Dedifferentiated amniotic fluid mesenchymal stem cell (primary cell): Measurements from ENCODE around the gene MLYCD.

Experiments used
- DNase-seq: peaks from one replicate; pipeline ENCODE4 v3.0.0-alpha.2; 2016; ENCODE audit errors: extremely low spot score

MLYCD gene

DNA sequence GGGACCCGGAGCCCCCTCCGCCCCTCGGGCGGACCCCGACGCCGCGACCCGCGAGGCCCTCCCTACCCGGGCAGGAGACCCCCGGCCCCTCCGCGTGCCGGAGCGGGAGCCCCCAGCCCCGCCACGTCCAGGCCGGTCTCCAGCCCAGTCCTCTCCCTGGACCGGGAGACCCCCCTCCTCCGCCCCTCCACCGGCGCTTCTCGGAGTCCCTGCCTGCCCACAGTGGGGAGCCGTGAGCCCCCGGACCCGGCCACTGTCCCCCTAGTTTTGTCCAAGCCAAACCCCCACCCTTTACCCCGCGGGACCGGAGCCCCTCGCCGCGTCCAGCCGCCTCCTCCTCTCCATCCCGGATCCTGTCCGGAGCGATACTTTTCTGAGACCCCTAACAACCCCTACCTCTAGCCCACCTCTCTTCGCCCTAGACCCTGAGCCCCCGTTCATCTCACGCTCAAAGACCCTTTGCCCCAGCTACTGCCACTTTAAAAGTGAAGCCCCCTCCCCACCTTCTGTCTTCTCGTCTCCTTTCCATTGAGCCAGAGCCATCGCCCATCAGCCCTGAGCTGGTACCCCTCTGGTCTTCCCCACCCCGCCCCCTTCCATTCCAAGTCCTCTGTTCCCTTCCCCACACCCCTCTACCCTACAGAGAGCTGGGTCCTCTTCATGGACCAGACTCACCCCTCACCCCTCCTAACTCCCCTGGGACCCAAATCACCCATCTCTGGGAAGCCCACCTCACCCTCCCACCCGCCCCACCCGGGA is 70.2 kb downstream of the MLYCD start:
- DNase-seq, result no peak

DNA sequence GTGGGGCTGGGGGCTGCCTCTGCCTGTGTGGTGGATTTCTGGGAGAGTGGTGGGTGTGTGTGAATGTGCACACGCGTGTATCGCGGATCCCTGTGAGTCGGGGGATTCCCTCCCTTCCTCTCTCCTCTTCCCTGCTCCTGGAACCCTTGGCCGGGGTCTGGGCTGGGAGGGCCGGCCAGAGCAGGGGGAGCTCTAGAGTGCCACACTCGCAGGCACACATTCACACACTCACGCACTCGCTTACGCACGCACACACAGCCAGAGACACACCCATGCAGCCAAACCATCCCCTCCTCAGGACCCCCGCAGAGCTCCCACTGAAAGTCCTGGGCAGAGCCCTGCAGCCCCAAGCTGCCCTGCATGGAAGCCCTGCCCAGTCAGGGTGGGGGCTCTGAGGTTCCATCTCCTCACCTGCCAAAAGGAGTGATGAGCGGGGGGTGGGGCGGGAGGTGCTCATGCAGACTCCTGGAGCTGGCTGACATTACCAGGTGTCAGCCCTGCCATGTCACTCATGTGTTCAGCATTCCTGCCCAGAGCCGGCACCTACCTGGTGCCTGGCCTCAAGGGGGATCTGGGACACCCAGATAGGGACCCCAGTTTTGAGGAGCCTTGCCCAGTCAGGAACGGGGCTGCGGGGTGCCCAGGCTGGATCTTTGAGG is 71.0 kb downstream of the MLYCD start:
- no peak for DNase-seq

DNA sequence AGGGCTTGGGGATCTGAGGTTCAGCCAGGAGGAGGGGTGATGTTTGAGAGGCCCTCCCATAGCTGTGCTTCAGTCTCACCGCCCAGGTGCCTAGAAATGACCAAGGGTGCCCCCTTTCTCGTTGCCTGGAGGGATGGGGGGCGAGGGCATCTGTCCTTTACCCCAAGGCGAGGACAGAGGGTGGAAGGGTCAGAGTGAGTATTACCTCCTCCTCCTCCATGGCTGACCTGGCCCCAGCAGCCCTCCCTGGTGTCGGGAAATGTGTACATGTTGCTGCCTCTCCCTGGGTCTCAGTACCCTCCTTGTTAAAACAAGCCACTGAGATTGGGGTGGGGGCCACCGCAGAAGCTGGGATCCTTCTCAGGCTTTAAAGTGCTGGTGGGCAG is 71.5 kb downstream of the MLYCD start:
- no peak for DNase-seq

DNA sequence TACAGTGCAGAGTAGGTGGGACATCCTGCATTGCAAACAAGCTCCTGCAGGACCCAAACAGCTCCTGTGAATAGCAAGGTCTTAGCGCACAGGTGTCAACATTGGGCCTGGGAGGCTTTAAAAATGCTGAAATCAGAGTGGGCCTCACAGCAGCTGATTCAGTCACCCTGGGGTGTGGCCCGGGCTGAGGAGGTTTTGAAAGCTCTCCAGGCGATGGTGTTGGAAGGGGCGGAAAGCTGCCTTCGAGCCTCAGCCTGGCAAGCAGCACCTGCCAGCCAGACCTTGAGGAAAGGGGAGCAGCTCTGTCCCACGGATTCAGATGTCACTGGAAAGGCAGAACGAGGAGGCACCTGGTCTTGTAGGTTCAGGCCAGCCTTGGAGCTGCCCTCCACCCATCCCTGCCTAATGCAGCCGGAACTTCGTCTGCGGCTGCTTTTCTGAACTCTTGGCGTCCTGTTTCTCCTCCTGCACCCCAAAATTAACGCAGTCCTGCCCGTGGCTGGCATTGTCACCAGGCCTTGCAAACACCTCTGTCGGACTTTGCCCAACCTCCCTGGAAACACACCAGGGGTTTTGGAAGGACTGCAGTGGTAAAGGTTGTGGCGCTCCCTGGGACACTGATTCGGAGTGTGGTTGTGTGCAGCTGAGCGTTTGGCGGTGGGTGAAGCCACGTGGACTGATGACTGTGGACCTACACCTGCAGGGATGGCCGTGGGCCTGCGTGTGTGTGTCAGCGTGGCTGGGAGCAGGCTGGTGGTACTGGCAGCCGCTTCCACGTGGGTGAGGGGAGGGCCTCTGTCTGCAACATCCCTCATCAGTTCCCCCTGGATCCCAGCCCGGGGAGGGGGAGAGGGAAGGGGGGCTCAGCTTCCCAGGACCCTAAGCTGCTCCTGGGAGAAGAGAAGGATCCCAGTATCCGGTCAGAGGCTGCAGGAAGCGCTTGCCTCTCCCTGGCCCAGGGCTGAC is 72.5 kb downstream of the MLYCD start:
- no peak for DNase-seq

DNA sequence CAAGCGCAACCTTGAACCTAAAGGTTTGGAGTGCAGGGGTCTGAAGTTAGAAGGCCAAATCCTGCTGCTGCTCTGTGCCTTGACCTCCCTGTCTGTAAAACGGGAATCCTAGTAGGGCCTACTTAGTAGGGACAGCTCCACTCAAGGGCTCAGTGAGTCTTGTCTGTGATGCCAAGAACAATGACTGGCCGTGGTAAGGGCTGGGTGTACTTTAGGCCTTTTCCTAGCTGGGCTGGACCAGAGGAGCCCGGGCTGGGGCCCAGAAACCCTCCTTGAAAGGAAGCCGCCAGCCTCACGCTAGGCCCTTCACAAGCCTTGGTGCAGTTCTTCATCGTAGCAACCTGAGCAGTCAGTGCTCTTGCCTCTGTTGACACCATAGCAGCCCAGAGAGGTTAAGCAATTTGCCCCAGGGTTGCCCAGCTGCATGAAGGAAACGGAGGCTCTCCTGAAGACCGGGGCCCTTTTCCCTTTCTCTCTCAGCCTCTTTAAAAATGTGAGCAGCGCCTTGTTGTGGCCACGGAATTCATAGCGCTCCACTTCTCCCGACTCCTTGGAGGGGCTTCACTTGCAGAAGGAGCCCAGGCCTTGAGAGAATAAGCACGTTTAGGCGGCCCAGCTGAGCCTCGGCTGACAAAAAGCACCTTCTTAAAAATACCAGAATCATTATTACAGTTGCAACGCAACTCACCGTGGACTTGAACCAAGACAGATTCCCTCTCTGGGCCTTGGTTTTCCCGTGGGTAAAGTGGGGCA is 73.5 kb downstream of the MLYCD start:
- DNase-seq, result no peak

DNA sequence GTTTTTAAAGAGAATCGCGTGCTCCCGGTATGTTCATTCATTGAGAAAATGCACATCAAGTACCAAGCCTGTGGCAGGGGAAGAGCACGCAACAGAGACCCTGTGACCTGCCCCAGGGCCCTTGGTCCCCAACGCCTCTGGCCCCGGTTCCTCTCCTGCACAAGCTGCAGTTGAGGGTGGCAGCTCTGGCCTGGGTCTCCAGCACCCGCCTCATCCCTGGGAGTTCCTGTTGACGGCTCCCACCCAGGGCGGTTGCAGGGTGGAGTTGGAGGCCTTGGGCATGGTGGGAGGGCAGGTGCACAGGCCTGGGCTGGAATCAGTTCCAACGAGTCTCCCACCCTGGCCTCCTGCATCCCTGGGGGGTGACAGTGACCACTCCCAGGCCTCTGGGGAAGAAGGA is 74.2 kb downstream of the MLYCD start:
- no peak for DNase-seq

DNA sequence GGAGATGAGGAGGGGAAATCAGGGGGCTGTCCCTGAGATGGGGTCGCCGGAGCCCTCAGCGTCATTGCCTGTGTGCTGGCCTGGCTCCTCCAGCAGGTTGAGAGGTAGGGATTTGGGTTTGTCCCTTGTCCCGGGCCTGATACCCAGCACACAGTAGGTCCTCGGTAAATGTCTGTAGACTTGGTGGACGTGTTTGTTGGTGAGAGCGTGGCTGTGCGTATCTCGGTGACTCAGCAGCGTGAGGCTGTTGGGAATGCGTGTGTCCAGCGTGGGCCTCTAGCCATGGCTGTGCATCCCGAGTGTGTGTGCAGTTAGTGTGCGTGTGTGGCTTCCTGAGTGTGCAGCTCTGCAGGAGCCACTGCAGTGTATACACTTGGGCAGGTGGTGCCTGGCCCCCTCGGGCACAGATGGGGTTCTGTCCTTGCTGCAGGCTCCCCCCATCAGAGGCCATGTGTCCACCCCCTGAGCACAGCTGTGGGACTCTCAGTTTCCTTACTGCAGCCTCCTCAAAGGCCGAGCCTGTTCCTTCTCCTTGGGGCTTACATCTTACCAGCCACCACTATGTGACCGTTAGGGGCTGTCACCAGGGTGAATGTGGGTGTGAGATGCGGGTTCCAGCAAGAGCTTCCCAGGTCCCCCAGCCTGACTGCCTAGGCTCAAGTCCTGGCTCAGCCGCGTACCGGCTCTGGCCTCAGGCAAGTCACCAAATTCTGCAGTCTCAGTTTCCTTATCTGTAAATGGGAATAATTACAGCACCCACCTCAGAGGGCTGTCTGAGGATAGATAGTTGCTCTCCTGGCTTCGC is 74.9 kb downstream of the MLYCD start:
- DNase-seq, result no peak

DNA sequence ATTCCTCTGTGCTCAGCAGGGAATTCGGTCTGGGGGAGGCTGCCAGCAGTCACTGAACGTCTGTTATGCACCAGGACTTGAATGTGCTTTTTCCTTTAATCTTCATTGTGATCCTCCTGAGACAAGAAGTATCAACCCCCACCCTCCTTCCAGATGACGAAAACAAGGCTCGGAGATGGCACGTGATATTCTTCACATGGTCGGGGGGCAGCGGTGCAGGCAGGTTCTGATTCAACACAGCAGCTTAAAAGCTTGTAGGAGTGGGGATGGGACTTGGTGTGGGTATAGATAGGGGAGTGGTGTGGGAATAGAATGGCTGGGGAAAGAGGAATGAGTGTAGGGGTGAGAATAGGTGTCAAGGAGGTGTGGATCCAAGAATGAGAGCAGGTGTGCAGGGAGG is 75.6 kb downstream of the MLYCD start:
- no peak for DNase-seq

DNA sequence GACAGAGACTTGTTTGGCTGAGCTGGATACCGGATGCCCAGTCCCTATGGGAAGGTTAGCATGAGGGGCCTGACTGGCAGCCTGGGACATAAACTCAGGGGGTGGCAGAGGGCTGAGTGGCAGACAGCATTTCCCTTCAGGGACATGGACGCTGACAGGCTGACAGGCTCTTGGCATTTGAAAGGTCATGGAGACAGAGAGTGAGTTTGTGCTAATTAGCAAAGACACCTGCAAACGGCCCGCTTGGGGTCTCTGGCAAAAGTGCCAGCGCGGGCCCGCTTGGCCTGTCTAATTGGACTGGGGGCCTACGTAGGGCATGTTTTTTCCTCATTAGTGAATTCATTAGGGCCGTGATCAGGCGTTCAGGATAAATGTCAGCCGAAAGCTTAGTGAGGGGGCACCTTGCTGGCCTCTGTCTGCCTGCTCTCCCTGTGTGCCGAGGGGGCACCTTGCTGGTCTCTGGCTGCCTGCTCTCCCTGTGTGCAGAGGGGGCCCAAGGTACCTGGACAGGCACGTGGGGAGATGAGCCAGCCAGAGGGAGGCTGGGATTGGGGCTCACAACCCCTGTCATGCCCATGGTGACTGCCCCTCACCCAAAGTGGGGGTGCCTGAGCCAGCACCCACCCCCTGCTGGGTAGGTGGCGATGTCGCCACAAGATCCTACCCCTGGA is 76.8 kb downstream of the MLYCD start:
- DNase-seq, result no peak
